Spleen (tissue), 7 donors: ENCODE measurements around the gene CEBPE.

Source experiments
- CTCF ChIP-seq, 11 experiments: fragments of 200-600 bp in 7 of 11; fragments of 450-650 bp in 4 of 11; sonication (generic) in 4 of 11; IDR thresholded peaks in 8 of 11; conservative IDR thresholded peaks in 3 of 11; 1 replicate in 7 of 11; 2 replicates in 4 of 11; pipeline versions ENCODE4 v1.4.0 to v1.8.0; 2016 to 2021; ENCODE audit warnings: antibody characterized with exemption in 11 of 11, inconsistent platforms in 4 of 11, mild to moderate bottlenecking in 1 of 11
- POLR2A ChIP-seq, 3 donors: fragments of 450-650 bp; IDR thresholded peaks; one replicate each; pipeline ENCODE4 v1.5.1; 2017; ENCODE audit warnings: antibody characterized with exemption in 3 of 3, mild to moderate bottlenecking in 1 of 3
- POLR2AphosphoS5 ChIP-seq, 3 donors: sonication (generic); formaldehyde crosslinking; IDR thresholded peaks; one replicate each; pipeline ENCODE4 v1.5.1; 2017; ENCODE audit warnings: antibody characterized with exemption in 3 of 3
- donor health status: DM: no; HTN: no; CAD: no; lungs with moderate emphysema.
- donor health status: DM: no; HTN: no; CAD: no.
- donor health status: DM: no; HTN: no; CAD: no.

- TF ChIP-seq CTCF (IDR thresholded peaks at IDR 0.05 in 8 of 11, conservative IDR thresholded peaks at IDR 0.05 in 3 of 11) (no peak), POLR2A (IDR thresholded peaks at IDR 0.05) (no peak), POLR2AphosphoS5 (IDR thresholded peaks at IDR 0.05) (no peak)
These were observed 6.0 kb upstream of the CEBPE start for GRCh38 chr14:23125011-23125410.
